Vagina (tissue), 2 donors: Measurements from ENCODE around the gene IGDCC3.

Experiments
- CTCF ChIP-seq, 3 experiments: fragments of 450-650 bp in 2 of 3; fragments of 200-600 bp in 1 of 3; sonication (generic) in 1 of 3; IDR thresholded peaks; one replicate each; pipeline ENCODE4 v1.5.1; 2017 to 2019; ENCODE audit warnings: antibody characterized with exemption in 3 of 3, mild to moderate bottlenecking in 2 of 3, moderate library complexity in 2 of 3
- POLR2AphosphoS5 ChIP-seq, 2 donors: sonication (generic); formaldehyde crosslinking; IDR thresholded peaks; one replicate each; pipeline ENCODE4 v1.9.0; 2017; ENCODE audit warnings: antibody characterized with exemption in 2 of 2, mild to moderate bottlenecking in 2 of 2, low read depth in 1 of 2; ENCODE audit not compliant: insufficient read depth in 1 of 2

GRCh38 chr15:65285291-65286068, 92.3 kb downstream of the IGDCC3 start:
- TF ChIP-seq CTCF (IDR thresholded peaks at IDR 0.05) (no peak), POLR2AphosphoS5 (IDR thresholded peaks at IDR 0.05; ENCODE audit: insufficient read depth in 1 of 2, low read depth in 1 of 2) (no peak)
